Heart left ventricle (tissue), 13 donors: ENCODE data around the gene ELFN2.

Source experiments
- POLR2A ChIP-seq, 2 donors: fragments of 450-650 bp; IDR thresholded peaks; one replicate each; pipeline ENCODE4 v1.6.1; 2017; ENCODE audit warnings: antibody characterized with exemption in 2 of 2, mild to moderate bottlenecking in 2 of 2, moderate library complexity in 2 of 2
- TF ChIP-seq, protein P1 (sequence below), 12 donors: fragments of 200-600 bp; sonication (generic) in 4 of 12; IDR thresholded peaks; one replicate each; pipeline versions ENCODE4 v1.5.0 to v1.8.0; 2018 to 2022; ENCODE audit warnings: antibody characterized with exemption in 12 of 12, mild to moderate bottlenecking in 5 of 12
- donor health status: ischemic (EF 13 %, LVEDD 7.1; RV severe dilation, severe dysfunction).
- donor health status: DM: no; HTN: yes; CAD: no.
- donor health status: DM: no; HTN: no; CAD: no.
- donor health status: ischemic (EF 25% LVEDD 6.9; RV normal size, moderate dysfunction).
- donor health status: ischemic (EF 25% LVEDD 5.7; RV mildly dilated, moderate dysfunction).
- donor health status: ischemic (EF 35%, LVEDD 5.7; RV mildly dilated, moderate dysfunction).
- donor health status: nonischemic (EF 11% LVEDD 7.7; RV severe dilation, severe dysfunction).
- donor health status: DM: yes; HTN: yes; CAD: no.
- donor health status: PGD.
- donor health status: ischemic (EF 29% LVEDD 5.4; RV normal size, mild dysfunction).
- donor health status: nonischemic (EF 23%, LVEDD 6.1; RV moderate dilation, normal function).

DNA sequence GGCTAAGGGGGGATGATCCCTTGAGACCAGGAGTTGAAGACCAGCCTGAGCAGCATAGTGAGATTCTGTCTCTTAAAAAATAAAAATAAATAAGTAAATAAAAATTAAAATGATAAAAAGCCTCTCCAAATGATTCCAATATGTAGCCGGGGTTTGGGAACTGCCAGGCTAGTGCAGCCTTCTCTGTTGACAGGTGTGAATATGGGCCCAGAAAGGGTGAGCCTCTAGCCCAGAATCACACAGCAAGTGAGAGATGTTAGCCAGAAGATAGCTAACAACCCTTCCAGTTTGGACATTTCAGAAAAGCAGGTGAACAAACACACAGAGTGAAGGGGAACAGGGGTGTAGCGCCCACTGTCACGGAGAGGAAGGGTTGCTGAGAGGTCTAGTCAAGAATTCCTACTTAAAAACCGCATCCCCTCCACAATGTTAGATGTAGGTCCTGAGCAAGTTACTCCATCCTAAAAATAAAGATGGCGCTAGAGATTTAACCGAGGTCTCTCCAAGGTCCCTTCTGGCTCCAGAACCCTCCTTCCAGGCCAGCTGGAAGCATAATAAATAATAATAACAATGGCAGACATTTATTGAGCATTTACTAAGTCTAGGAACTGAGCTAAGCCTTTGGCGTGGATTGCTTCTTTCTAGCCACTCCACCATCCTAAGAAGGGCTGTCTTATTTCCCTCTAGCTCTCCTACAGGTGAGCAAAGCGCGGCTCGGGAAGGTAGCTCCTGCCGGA lies 93.4 kb downstream of the ELFN2 start:
- TF ChIP-seq, protein P1, sequence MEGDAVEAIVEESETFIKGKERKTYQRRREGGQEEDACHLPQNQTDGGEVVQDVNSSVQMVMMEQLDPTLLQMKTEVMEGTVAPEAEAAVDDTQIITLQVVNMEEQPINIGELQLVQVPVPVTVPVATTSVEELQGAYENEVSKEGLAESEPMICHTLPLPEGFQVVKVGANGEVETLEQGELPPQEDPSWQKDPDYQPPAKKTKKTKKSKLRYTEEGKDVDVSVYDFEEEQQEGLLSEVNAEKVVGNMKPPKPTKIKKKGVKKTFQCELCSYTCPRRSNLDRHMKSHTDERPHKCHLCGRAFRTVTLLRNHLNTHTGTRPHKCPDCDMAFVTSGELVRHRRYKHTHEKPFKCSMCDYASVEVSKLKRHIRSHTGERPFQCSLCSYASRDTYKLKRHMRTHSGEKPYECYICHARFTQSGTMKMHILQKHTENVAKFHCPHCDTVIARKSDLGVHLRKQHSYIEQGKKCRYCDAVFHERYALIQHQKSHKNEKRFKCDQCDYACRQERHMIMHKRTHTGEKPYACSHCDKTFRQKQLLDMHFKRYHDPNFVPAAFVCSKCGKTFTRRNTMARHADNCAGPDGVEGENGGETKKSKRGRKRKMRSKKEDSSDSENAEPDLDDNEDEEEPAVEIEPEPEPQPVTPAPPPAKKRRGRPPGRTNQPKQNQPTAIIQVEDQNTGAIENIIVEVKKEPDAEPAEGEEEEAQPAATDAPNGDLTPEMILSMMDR (IDR thresholded peaks at IDR 0.05), result no peak
- TF ChIP-seq POLR2A (IDR thresholded peaks at IDR 0.05), result no peak
